Smooth muscle cell (in vitro differentiated cells): ENCODE measurements around the gene MRRF. TPM values are rescaled to one million over a fixed set of nuclear protein-coding genes. Genes with fewer than 3 reads are reported as not detected.

Experiments used
- DNase-seq: peaks from one replicate; lab custom pipeline; 2025; ENCODE audit not compliant: unreplicated experiment; lab: John Stamatoyannopoulos, UW
- H2AFZ ChIP-seq: fragments of 200-600 bp; sonication (generic); 2 replicates; pipeline ENCODE4 v1.6.0; 2016; ENCODE audit warnings: antibody characterized with exemption, low read depth, mild to moderate bottlenecking
- H3F3A ChIP-seq: fragments of 200-600 bp; sonication (generic); 2 replicates; pipeline ENCODE4 v1.6.0; 2017; ENCODE audit warnings: antibody characterized with exemption, low read depth
- H3K27ac ChIP-seq: fragments of 200-600 bp; sonication (generic); 2 replicates; pipeline ENCODE4 v1.5.1; 2016; ENCODE audit warnings: low read depth, mild to moderate bottlenecking
- H3K27me3 ChIP-seq: fragments of 200-600 bp; sonication (generic); 2 replicates; pipeline ENCODE4 v1.6.1; 2016; ENCODE audit warnings: low read depth, mild to moderate bottlenecking
- H3K36me3 ChIP-seq: fragments of 200-600 bp; sonication (generic); 2 replicates; pipeline ENCODE4 v1.5.1; 2016; ENCODE audit warnings: low read depth
- H3K4me1 ChIP-seq: fragments of 200-600 bp; sonication (generic); 2 replicates; pipeline ENCODE4 v1.5.1; 2016; ENCODE audit warnings: low read depth
- H3K4me2 ChIP-seq: fragments of 200-600 bp; sonication (generic); 2 replicates; pipeline ENCODE4 v1.6.0; 2016; ENCODE audit warnings: mild to moderate bottlenecking
- H3K4me3 ChIP-seq: fragments of 200-600 bp; sonication (generic); 2 replicates; pipeline ENCODE4 v1.5.1; 2016; ENCODE audit warnings: mild to moderate bottlenecking
- H3K79me2 ChIP-seq: fragments of 200-600 bp; sonication (generic); 2 replicates; pipeline ENCODE4 v1.6.0; 2016; ENCODE audit warnings: low read depth, mild to moderate bottlenecking
- H3K9ac ChIP-seq: fragments of 200-600 bp; sonication (generic); 2 replicates; pipeline ENCODE4 v1.6.0; 2016; ENCODE audit warnings: low read depth
- H3K9me3 ChIP-seq: fragments of 200-600 bp; sonication (generic); replicated peaks from 2 replicates; pipeline ENCODE4 v1.5.1; 2016; ENCODE audit warnings: low read depth
- H4K20me1 ChIP-seq: fragments of 200-600 bp; sonication (generic); 2 replicates; pipeline ENCODE4 v1.6.0; 2016; ENCODE audit warnings: low read depth
- WGBS: methylation state at CpG from one replicate; pipeline ENCODE4 v1.1.7; 2016; ENCODE audit warnings: low lambda C conversion rate; 5-methylcytosine and 5-hydroxymethylcytosine counted together
- polyA plus RNA-seq: library from polyadenylated mRNA; unstranded; fragments of >200 nt; fragmentation: Nextera tagmentation; extraction: Ambion mirVana; gene quantifications from 2 replicates; pipeline ENCODE4 v1.2.1, GENCODE V29; 2016
- total RNA-seq: library from RNA; depleted of rRNA; stranded (reverse); fragments of >200 nt; gene quantifications from 2 replicates; pipeline ENCODE4 v1.2.3, GENCODE V29; 2014
- TF ChIP-seq, protein P1 (sequence below): fragments of 200-600 bp; sonication (generic); IDR thresholded peaks from 2 replicates; pipeline ENCODE4 v1.5.1; 2017; ENCODE audit warnings: borderline replicate concordance, mild to moderate bottlenecking, antibody characterized with exemption; ENCODE audit not compliant: insufficient read depth, poor library complexity, severe bottlenecking

Gene MRRF
- total and polyA plus RNA-seq, 2 experiments from 2014 or later: 8.4 to 28.1 TPM

DNA sequence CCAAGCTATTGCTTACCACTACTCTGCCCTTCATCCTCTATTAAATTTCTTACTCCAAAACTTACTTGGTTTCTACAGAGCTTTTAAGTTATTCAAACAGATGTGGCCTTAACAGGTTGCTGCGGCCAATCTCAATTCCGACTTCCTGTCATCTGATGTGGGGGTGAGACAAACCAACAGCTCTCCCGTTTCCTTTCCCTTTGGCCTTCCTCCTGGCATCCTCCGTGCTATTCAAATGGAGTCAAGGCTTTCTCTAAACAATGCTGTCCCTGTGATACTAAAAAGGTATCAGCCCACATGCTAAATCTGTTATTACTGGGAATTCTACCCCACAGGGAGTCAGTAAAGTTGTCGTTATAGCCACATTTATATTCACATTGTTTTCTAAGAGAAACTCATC lies 11.9 kb upstream of the MRRF start:
- Histone ChIP-seq H3K36me3 (peaks cover 15% of the 10 kb centered on the region), H3K27me3 (no peaks in the 10 kb centered on the region), H4K20me1 (peaks cover 56% of the 10 kb centered on the region), H3K4me1 (no peaks in the 10 kb centered on the region), H2AFZ (no peak overlapping the region), H3K4me3 (no peak overlapping the region), H3K27ac (no peak overlapping the region), H3K9me3 (no peaks in the 10 kb centered on the region), H3K4me2 (no peak overlapping the region), H3K79me2 (peaks cover 9% of the 10 kb centered on the region), H3K9ac (no peak overlapping the region), H3F3A (no peaks in the 10 kb centered on the region)
- no peak for DNase-seq
- WGBS: 77% methylated on average over 5 of the region's 5 CpGs
- TF ChIP-seq, protein P1, sequence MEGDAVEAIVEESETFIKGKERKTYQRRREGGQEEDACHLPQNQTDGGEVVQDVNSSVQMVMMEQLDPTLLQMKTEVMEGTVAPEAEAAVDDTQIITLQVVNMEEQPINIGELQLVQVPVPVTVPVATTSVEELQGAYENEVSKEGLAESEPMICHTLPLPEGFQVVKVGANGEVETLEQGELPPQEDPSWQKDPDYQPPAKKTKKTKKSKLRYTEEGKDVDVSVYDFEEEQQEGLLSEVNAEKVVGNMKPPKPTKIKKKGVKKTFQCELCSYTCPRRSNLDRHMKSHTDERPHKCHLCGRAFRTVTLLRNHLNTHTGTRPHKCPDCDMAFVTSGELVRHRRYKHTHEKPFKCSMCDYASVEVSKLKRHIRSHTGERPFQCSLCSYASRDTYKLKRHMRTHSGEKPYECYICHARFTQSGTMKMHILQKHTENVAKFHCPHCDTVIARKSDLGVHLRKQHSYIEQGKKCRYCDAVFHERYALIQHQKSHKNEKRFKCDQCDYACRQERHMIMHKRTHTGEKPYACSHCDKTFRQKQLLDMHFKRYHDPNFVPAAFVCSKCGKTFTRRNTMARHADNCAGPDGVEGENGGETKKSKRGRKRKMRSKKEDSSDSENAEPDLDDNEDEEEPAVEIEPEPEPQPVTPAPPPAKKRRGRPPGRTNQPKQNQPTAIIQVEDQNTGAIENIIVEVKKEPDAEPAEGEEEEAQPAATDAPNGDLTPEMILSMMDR: no peak

DNA sequence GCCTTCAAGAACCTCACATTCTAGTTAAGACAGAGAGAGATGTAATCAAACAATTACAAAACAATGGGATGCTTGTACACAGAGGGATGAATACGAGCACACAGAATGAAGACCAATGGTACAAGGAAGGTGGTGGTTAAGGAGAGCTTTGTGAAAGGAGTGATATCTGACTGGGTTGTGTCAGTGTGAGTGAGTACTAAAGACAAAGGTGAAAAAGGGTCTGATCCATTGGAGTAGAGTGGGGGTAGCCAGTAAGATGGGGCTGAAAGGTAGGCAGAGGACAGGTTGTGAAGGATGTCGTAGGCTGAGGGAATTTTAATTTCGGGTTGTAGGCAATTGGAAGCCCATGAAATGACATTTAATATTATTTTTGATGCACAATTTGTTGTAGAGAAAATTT lies 9.9 kb upstream of the MRRF start:
- H3K4me1 ChIP-seq: no peaks in the 10 kb centered on the region
- H3K27me3 ChIP-seq: no peaks in the 10 kb centered on the region
- H3K9ac ChIP-seq: no peak overlapping the region
- H3K9me3 ChIP-seq: no peaks in the 10 kb centered on the region
- no peak overlapping the region for H3K4me2 ChIP-seq
- TF ChIP-seq, protein P1: no peak
- no peak for DNase-seq
- no peak overlapping the region for H2AFZ ChIP-seq
- peaks cover 15% of the 10 kb centered on the region for H3K36me3 ChIP-seq
- H3F3A ChIP-seq: no peaks in the 10 kb centered on the region
- no peak overlapping the region for H3K4me3 ChIP-seq
- no peak overlapping the region for H3K27ac ChIP-seq
- H3K79me2 ChIP-seq: peaks cover 14% of the 10 kb centered on the region
- H4K20me1 ChIP-seq: peaks cover 58% of the 10 kb centered on the region
- WGBS: 90% methylated on average over 3 of the region's 3 CpGs

DNA sequence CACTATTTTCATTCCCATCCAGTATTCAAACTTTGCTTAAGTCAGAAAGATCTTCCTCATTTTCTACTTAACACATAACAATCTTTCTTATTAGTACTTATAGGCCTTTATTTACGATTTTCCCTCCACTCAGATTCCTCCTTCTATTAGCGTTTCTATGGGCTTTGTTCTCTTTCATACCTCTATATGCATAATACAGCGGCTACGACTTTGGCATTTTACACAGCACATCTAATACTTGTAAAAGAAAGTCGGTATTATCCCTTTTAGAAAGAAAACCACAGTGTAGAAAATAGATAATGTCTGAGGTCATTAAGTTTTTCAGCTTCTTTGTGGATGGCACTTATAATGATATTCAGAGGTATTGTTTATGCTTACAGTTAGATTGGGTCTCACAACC lies 8.5 kb upstream of the MRRF start:
- H3K9me3 ChIP-seq: no peaks in the 10 kb centered on the region
- no peak overlapping the region for H3K27ac ChIP-seq
- H3K9ac ChIP-seq: no peak overlapping the region
- H3K27me3 ChIP-seq: no peaks in the 10 kb centered on the region
- WGBS: 88% methylated on average over 5 of the region's 5 CpGs
- DNase-seq: no peak
- peaks cover 58% of the 10 kb centered on the region for H4K20me1 ChIP-seq
- no peak overlapping the region for H3K4me2 ChIP-seq
- H3K79me2 ChIP-seq: peaks cover 14% of the 10 kb centered on the region
- peaks cover 8% of the 10 kb centered on the region for H3K36me3 ChIP-seq
- no peaks in the 10 kb centered on the region for H3F3A ChIP-seq
- no peak overlapping the region for H2AFZ ChIP-seq
- no peaks in the 10 kb centered on the region for H3K4me1 ChIP-seq
- TF ChIP-seq, protein P1: no peak
- H3K4me3 ChIP-seq: no peak overlapping the region

DNA sequence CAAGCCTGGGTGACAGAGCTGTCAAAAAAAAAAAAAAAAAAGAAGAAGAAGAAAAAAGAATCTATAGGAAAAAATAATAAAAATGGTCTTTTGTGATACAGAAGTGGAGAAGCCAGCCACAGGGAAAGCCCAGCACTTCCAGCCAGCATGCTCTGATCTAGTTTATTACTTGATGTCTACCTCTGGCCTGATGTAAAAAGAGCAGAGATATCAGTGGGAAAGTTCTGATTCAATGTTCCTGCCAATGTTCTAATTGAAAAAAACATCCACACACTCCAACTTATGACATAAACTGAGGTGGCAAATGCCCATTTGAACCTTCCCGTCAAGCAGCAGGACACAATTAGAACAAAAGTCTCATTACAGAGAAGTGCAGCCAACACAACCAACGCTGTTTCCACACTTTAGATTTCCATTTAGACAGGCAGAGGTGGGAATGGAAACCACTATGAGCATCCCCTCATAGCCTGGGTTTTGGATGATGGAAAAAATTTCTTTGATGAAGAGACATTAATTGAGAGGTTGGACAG lies 5.7 kb upstream of the MRRF start:
- Histone ChIP-seq H3K4me1 (peaks cover 9% of the 10 kb centered on the region), H3K36me3 (no peaks in the 10 kb centered on the region), H3K27ac (no peak overlapping the region), H3F3A (no peaks in the 10 kb centered on the region), H3K9me3 (no peaks in the 10 kb centered on the region), H3K4me3 (no peak overlapping the region), H3K27me3 (no peaks in the 10 kb centered on the region), H3K9ac (no peak overlapping the region), H2AFZ (no peak overlapping the region), H3K4me2 (no peak overlapping the region), H3K79me2 (peaks cover 29% of the 10 kb centered on the region), H4K20me1 (peaks cover 36% of the 10 kb centered on the region)
- no peak for DNase-seq
- TF ChIP-seq, protein P1: no peak
- 98% methylated on average over 2 of the region's 2 CpGs for WGBS
